K562 treated with DMSO at 1 percent for 12 hours (cell line): ENCODE data around the gene ARHGEF28. TPM values are rescaled to one million over a fixed set of nuclear protein-coding genes. Genes with fewer than 3 reads are reported as not detected.

Experiments used
- total RNA-seq: library from RNA; unstranded; fragments of 300-600 nt; gene quantifications from 2 replicates; pipeline ENCODE4 v1.2.3, GENCODE V29; 2022; ENCODE audit not compliant: insufficient read depth

The ARHGEF28 gene
- total RNA-seq = not detected in 2 replicates

GRCh38 chr5:73625944-73626811 is at the start of gene ARHGEF28:
Gene ARHGEF28, plus strand, starts transcription at chr5:73626196. Its CDS starts 58,656 bp downstream, at chr5:73684852.

Other genes with a start within 250 kb of the ARHGEF28 start
- 0.91 TPM in 1 of 2 replicates, not detected in the other for gene FOXD1, start 177.4 kb upstream of the ARHGEF28 start, total RNA-seq
- 802 and 850 TPM in 2 replicates for gene BTF3, start 127.8 kb upstream of the ARHGEF28 start, total RNA-seq
- 7.3 and 19.6 TPM in 2 replicates for gene ANKRA2, start 60.6 kb upstream of the ARHGEF28 start, total RNA-seq
- gene UTP15, start 60.5 kb upstream of the ARHGEF28 start, total RNA-seq = 3.0 and 10.9 TPM in 2 replicates